Mucosa of rectum (tissue), 2 donors: ENCODE results near the gene PDE1C.

Experiments
- H3K27ac ChIP-seq, 2 donors: one replicate each; pipeline ENCODE4 v1.7.0; 2013; ENCODE audit warnings: inconsistent platforms in 2 of 2, low read depth in 2 of 2, low read length in 2 of 2
- H3K27me3 ChIP-seq, 2 donors: one replicate each; pipeline ENCODE4 v1.7.0; 2013; ENCODE audit warnings: low read length in 2 of 2; ENCODE audit not compliant: control insufficient read depth in 2 of 2, insufficient read depth in 2 of 2
- H3K36me3 ChIP-seq, 2 donors: one replicate each; pipeline ENCODE4 v1.7.0; 2013; ENCODE audit warnings: low read length in 2 of 2; ENCODE audit not compliant: control insufficient read depth in 2 of 2, insufficient read depth in 2 of 2
- H3K4me1 ChIP-seq, 2 donors: one replicate each; pipeline ENCODE4 v1.7.0; 2013; ENCODE audit warnings: low read length in 2 of 2, mild to moderate bottlenecking in 1 of 2; ENCODE audit not compliant: control insufficient read depth in 2 of 2, insufficient read depth in 2 of 2
- H3K4me3 ChIP-seq, 2 donors: one replicate each; pipeline ENCODE4 v1.7.0; 2013; ENCODE audit warnings: low read length in 2 of 2
- H3K9ac ChIP-seq, 2 donors: one replicate each; pipeline ENCODE4 v1.7.0; 2013; ENCODE audit warnings: low read length in 2 of 2, low read depth in 1 of 2, mild to moderate bottlenecking in 1 of 2
- H3K9me3 ChIP-seq, 2 donors: one replicate each; pipeline ENCODE4 v1.7.0; 2013; ENCODE audit warnings: low read length in 2 of 2; ENCODE audit not compliant: control insufficient read depth in 2 of 2
- donor health status: healthy.
- donor health status: Normal muscosa, but diverticular disease.

PDE1C gene

DNA sequence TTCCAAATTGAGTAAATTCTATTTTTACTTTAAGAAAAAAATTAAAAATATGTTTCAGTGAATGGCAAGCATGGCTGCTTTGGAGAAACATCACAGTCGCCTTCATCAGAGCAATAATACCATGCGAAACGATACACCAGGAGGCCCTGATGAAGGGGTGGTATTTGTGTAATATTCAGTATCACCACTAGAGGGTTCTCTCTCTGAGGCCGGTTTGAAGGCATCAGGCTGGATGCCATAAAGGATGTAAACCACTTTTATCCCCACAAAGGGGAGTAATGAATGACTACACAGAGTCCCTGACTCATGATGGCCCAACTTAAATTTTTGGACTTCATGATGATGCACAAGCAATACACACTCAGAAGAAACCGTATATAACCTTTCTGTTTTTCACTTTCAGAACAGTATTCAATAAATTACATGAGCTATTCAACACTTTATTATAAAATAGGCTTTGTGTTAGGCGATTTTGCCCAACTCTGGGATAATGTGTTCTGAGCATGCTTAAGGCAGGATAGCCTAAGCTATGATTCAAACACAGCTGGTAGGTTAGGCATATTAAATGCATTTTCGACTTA lies 287.7 kb downstream of the PDE1C start:
- Histone ChIP-seq H3K4me1 (no peaks in the 10 kb centered on the region), H3K4me3 (no peak overlapping the region), H3K36me3 (no peaks in the 10 kb centered on the region), H3K9ac (no peak overlapping the region), H3K27ac (no peak overlapping the region), H3K9me3 (no peaks in the 10 kb centered on the region), H3K27me3 (no peaks in the 10 kb centered on the region)

GRCh38 chr7:31778296-31778695 lies 291.9 kb downstream of the PDE1C start:
- Histone ChIP-seq H3K9me3 (no peaks in the 10 kb centered on the region), H3K9ac (no peak overlapping the region), H3K4me3 (no peak overlapping the region), H3K36me3 (no peaks in the 10 kb centered on the region), H3K27ac (no peak overlapping the region), H3K4me1 (no peaks in the 10 kb centered on the region), H3K27me3 (no peaks in the 10 kb centered on the region)

GRCh38 chr7:31776616-31777015 lies 293.6 kb downstream of the PDE1C start:
- Histone ChIP-seq H3K9ac (no peak overlapping the region), H3K9me3 (no peaks in the 10 kb centered on the region), H3K27ac (no peak overlapping the region), H3K4me3 (no peak overlapping the region), H3K27me3 (no peaks in the 10 kb centered on the region), H3K4me1 (no peaks in the 10 kb centered on the region), H3K36me3 (no peaks in the 10 kb centered on the region)

- no peaks in the 10 kb centered on the region for H3K9me3 ChIP-seq
- no peak overlapping the region for H3K27ac ChIP-seq
- H3K36me3 ChIP-seq = no peaks in the 10 kb centered on the region
- H3K4me1 ChIP-seq = no peaks in the 10 kb centered on the region
- H3K9ac ChIP-seq = no peak overlapping the region
- no peaks in the 10 kb centered on the region for H3K27me3 ChIP-seq
- H3K4me3 ChIP-seq = no peak overlapping the region
These were observed 294.7 kb downstream of the PDE1C start for GRCh38 chr7:31775556-31775955.

GRCh38 chr7:31772211-31772610 lies 298.0 kb downstream of the PDE1C start:
- no peak overlapping the region for H3K4me3 ChIP-seq
- no peaks in the 10 kb centered on the region for H3K36me3 ChIP-seq
- no peaks in the 10 kb centered on the region for H3K9me3 ChIP-seq
- no peaks in the 10 kb centered on the region for H3K4me1 ChIP-seq
- H3K27me3 ChIP-seq = no peaks in the 10 kb centered on the region
- H3K27ac ChIP-seq = no peak overlapping the region
- no peak overlapping the region for H3K9ac ChIP-seq

GRCh38 chr7:31767686-31768358 lies 302.4 kb downstream of the PDE1C start:
- Histone ChIP-seq H3K4me3 (no peak overlapping the region), H3K9me3 (no peaks in the 10 kb centered on the region), H3K27me3 (no peaks in the 10 kb centered on the region), H3K4me1 (no peaks in the 10 kb centered on the region), H3K9ac (no peak overlapping the region), H3K36me3 (no peaks in the 10 kb centered on the region), H3K27ac (no peak overlapping the region)

GRCh38 chr7:31764462-31764861 lies 305.7 kb downstream of the PDE1C start:
- Histone ChIP-seq H3K9ac (no peak overlapping the region), H3K9me3 (no peaks in the 10 kb centered on the region), H3K36me3 (no peaks in the 10 kb centered on the region), H3K4me3 (no peak overlapping the region), H3K27ac (no peak overlapping the region), H3K4me1 (no peaks in the 10 kb centered on the region), H3K27me3 (no peaks in the 10 kb centered on the region)

DNA sequence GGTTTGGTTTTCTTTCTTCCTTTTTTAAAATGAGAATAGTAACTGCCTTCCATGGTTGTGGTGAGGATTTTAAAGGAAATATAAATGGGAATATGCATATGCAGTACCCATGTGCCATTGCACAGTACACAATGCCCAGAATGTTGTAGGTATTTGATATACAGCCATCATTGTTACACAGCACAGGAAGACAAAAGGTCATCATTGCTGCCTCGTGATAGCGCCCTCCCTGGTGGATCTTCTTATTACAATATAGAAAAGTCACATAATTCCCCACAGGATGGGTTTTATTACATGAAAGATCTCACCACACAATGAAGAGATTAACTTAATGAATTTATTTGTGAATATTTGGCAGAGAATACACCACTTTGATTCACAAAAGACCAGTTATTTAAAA lies 306.7 kb downstream of the PDE1C start:
- Histone ChIP-seq H3K36me3 (no peaks in the 10 kb centered on the region), H3K27ac (no peak overlapping the region), H3K9ac (no peak overlapping the region), H3K4me1 (no peaks in the 10 kb centered on the region), H3K27me3 (no peaks in the 10 kb centered on the region), H3K4me3 (no peak overlapping the region), H3K9me3 (no peaks in the 10 kb centered on the region)

- H3K36me3 ChIP-seq = no peaks in the 10 kb centered on the region
- H3K9me3 ChIP-seq = no peaks in the 10 kb centered on the region
- H3K27ac ChIP-seq = no peak overlapping the region
- H3K4me3 ChIP-seq = no peak overlapping the region
- no peak overlapping the region for H3K9ac ChIP-seq
- no peaks in the 10 kb centered on the region for H3K27me3 ChIP-seq
- no peaks in the 10 kb centered on the region for H3K4me1 ChIP-seq
These were observed 308.6 kb downstream of the PDE1C start for GRCh38 chr7:31761646-31762045.

- no peak overlapping the region for H3K4me3 ChIP-seq
- no peaks in the 10 kb centered on the region for H3K9me3 ChIP-seq
- no peaks in the 10 kb centered on the region for H3K36me3 ChIP-seq
- no peak overlapping the region for H3K9ac ChIP-seq
- no peaks in the 10 kb centered on the region for H3K4me1 ChIP-seq
- H3K27me3 ChIP-seq = no peaks in the 10 kb centered on the region
- no peak overlapping the region for H3K27ac ChIP-seq
These were observed 311.5 kb downstream of the PDE1C start for GRCh38 chr7:31758755-31759154.
